Fibroblast of mammary gland (primary cell): ENCODE data around the gene MINDY4.

Source experiments
- DNase-seq: peaks from one replicate; pipeline ENCODE4 v3.0.0-alpha.2; 2010; ENCODE audit warnings: low read depth
- H3K4me3 ChIP-seq: 2 replicates; pipeline ENCODE4 v1.5.1; 2011; ENCODE audit warnings: low read depth, mild to moderate bottlenecking, low read length, moderate library complexity; ENCODE audit not compliant: control insufficient read depth
- TF ChIP-seq, protein P1 (sequence below): conservative IDR thresholded peaks from 2 replicates; pipeline ENCODE4 v1.5.1; 2011; ENCODE audit warnings: low read depth, low read length, inconsistent platforms; ENCODE audit not compliant: control insufficient read depth, insufficient read depth

The MINDY4 gene

DNA sequence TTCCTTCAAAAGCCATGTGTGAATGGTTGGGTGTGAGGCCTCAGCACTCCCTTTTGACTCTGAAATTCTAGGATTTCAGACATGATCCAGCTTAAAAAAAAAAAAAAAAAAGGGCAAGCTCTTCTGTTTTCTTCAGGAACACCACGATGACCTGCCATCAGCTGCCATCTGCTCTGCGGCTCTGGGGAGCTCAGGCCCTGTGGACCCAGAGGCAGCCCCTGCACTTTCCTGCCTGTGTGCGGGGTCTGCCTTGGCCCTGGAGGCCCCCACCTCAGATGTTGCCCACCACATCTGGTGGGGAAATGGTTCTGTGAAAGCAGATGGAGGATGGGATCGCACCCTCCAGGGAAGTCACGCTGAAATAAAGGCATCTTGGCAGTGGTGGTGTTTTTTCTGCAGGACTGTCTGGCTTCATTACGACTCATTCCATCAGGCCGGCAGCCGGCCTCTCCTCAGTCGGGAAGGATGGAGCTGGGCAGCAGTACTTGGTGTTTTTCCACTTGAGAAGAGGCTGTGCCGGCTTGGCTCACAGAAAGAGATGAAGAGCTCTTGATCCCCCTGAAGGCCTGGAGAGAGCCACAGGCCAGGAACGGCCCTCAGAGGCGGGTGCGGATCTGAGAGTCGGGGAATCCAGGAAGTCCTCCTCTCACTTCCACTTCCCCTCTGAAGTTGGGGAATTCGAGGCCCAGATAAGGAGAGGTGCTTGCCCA is 74.4 kb downstream of the MINDY4 start:
- TF ChIP-seq, protein P1, sequence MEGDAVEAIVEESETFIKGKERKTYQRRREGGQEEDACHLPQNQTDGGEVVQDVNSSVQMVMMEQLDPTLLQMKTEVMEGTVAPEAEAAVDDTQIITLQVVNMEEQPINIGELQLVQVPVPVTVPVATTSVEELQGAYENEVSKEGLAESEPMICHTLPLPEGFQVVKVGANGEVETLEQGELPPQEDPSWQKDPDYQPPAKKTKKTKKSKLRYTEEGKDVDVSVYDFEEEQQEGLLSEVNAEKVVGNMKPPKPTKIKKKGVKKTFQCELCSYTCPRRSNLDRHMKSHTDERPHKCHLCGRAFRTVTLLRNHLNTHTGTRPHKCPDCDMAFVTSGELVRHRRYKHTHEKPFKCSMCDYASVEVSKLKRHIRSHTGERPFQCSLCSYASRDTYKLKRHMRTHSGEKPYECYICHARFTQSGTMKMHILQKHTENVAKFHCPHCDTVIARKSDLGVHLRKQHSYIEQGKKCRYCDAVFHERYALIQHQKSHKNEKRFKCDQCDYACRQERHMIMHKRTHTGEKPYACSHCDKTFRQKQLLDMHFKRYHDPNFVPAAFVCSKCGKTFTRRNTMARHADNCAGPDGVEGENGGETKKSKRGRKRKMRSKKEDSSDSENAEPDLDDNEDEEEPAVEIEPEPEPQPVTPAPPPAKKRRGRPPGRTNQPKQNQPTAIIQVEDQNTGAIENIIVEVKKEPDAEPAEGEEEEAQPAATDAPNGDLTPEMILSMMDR, result no peak

DNA sequence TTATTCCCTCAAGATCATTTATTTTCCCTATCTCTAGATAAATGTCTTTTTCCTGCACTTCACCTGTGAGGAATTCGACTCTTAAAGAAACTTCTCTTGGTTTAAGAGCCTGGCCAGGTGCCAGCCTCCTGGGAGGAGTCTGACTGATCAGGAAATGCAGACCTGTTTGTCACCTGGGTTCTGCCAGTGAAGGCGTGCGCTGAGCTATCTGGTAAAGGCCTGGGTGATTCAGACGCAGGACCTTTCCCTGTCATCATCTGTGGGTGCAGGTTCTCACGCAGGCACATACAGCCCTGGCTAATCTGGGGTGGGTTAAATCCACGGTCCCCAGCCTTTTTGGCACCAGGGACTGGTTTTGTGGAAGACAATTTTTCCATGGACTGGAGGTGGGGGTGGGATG is 75.2 kb downstream of the MINDY4 start:
- TF ChIP-seq, protein P1, result no peak
- DNase-seq, result no peak
- H3K4me3 ChIP-seq, result no peak overlapping the region

More for the DNA sequence above, 74.4 kb downstream of the MINDY4 start:
- DNase-seq, result peak; percentile 40
- no peak overlapping the region for H3K4me3 ChIP-seq

DNA sequence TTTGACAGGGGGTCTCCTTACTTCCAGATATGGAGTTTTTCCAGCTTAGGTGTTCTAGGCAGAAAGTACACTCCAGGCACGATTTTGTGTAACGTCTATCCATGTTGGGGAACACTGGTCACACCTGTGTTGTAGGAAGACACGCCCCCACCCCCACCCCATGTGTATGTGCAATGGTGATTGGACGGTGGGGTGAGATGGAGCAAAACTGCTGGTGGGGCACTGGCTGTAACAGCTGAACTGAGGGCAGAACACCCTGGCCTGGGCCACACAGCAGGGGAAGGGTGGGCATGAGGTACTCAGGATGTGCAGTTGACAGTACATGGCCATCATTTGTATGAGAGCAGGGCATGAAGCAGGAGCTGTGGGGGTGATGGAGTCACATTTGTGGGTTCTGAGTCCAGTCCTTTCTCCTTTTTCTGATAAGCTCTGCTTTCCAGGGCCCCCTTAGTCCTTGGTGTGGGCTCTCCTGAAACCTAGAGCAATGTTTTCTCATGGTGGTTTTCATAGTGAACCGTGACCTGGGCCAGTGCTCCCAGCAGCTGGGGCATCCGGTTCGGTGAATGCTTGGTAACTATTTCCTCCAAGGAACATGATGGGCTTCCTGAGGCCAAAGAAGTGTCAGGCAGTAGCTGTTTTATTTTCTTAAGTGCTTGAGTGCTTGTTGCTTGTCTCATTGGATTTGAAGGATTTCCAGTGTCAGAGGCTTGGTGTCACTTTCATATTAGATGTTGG is 77.1 kb downstream of the MINDY4 start:
- DNase-seq, result no peak
- H3K4me3 ChIP-seq, result no peak overlapping the region
- TF ChIP-seq, protein P1, result no peak

DNA sequence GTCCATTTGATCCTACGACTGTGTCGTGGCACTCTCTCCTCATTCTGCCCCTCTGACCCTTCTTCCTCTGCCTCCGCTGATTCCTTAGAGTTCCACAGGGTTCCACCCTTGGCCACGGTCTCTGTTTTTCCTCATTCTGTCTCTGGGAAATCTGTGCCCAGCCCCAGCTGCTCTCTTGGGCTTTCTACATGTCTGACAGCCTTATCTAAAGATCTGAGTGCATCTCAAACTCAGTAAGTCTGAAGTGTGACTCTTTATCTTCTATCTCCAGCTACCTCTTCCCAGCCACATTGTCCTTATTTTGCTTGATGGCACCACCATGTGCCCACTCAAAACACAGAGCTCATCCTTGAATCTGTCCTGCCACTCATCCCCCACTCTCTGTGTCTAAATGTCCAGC is 78.3 kb downstream of the MINDY4 start:
- no peak overlapping the region for H3K4me3 ChIP-seq
- no peak for DNase-seq
- TF ChIP-seq, protein P1, result no peak

DNA sequence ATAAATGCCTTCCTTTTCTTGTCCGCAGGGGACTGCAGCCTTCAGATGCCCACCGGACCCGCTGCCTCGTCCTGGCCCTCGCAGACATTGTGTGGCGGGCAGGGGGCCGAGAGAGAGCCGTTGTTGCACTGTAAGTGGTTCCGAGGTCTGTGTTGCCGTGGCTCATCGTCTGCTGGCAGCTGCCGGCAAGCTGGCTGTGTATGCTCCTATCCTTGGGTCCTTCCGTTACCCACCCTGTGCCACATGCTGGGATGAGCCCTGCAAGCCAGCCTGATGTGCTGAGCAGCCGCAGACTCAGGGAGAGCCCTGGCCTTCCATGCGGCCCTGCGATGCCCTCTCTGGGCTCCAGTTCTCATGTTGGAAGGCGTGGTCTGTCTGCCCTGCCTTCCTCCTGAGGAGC is 79.2 kb downstream of the MINDY4 start:
- H3K4me3 ChIP-seq, result no peak overlapping the region
- TF ChIP-seq, protein P1, result no peak
- no peak for DNase-seq

DNA sequence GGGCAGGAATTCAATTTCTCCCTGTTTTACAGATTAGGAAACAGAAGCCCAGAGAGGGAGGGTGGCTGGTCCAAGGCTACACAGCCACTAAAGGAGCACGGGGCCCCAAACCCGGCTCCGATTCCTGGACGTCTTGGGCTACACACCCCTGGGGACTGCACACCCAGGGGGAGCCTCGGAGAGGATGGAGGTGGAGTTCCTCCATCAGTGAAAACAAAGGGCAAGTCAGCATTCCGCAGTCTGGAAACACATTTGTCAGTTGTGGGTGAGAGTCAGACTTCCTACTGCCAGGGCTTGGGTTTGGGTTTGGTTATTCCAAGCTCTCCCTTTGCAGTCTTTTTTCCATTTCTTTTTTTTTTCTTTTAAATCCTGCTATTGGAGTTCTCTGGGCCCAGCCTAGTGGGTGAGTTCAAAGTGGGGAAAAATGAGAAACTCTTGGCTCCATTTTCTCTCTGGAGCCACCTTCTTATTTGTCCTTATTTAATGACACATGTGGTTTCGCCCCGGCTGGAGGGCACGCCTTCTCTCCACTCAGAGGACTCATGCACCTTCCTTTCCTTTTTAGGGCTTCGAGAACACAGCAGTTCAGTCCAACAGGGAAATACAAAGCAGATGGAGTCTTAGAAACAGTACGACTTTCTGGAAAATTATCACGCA is 80.6 kb downstream of the MINDY4 start:
- no peak overlapping the region for H3K4me3 ChIP-seq
- DNase-seq, result peak; percentile 40
- TF ChIP-seq, protein P1, result no peak
